Activated T-cell treated with anti-CD3 and anti-CD28 coated beads, Interleukin-2, amount 50 U/mL, for 4 hours (primary cell): Measurements from ENCODE around the gene SLCO3A1. TPM values are rescaled to one million over a fixed set of nuclear protein-coding genes. Genes with fewer than 3 reads are reported as not detected.
"Not testable (repeated sequence)": the region's sequence is repeated elsewhere in the genome, so short reads cannot be mapped to it uniquely, and the experiment has no call there.

Source experiments
- ATAC-seq, 2 donors: fragments of 200-7000 bp; cut with Tn5 transposase; one replicate each; pipeline ENCODE4 v1.10.0; 2021
- DNase-seq: peaks from one replicate; pipeline ENCODE4 v3.0.0-alpha.2; 2020
- H3K27me3 Mint-ChIP-seq: one replicate; pipeline ENCODE4 v1.8.0; 2021; ENCODE audit warnings: low read depth, mixed read lengths
- H3K36me3 Mint-ChIP-seq: one replicate; pipeline ENCODE4 v1.8.0; 2022; ENCODE audit warnings: mixed read lengths; ENCODE audit not compliant: insufficient read depth
- H3K4me1 Mint-ChIP-seq: one replicate; pipeline ENCODE4 v1.8.0; 2021; ENCODE audit warnings: low read depth, mixed read lengths
- H3K4me3 Mint-ChIP-seq: one replicate; pipeline ENCODE4 v1.8.0; 2021; ENCODE audit warnings: mild to moderate bottlenecking, moderate library complexity, mixed read lengths
- H3K9me3 Mint-ChIP-seq: one replicate; pipeline ENCODE4 v1.8.0; 2021; ENCODE audit warnings: mixed read lengths
- total RNA-seq, 3 donors: library from RNA; stranded (reverse); gene quantifications; one replicate each; pipeline ENCODE4 v1.2.1, GENCODE V29; 2021

The SLCO3A1 gene
- total RNA-seq, 3 donors from 2014 or later = 3.6 to 6.1 (median 4.8) TPM

GRCh38 chr15:91950631-91951329, 97.3 kb downstream of the SLCO3A1 start:
- ATAC-seq (no peak), DNase-seq (no peak)
- Mint-ChIP-seq H3K9me3 (no peaks in the 10 kb centered on the region), H3K4me1 (peaks cover 85% of the 10 kb centered on the region), H3K36me3 (no peaks in the 10 kb centered on the region), H3K27me3 (no peaks in the 10 kb centered on the region), H3K4me3 (no peak overlapping the region)

- no peak for DNase-seq
- H3K4me3 Mint-ChIP-seq = no peak overlapping the region
- no peak for ATAC-seq
- peaks cover 74% of the 10 kb centered on the region for H3K4me1 Mint-ChIP-seq
- no peaks in the 10 kb centered on the region for H3K9me3 Mint-ChIP-seq
- no peaks in the 10 kb centered on the region for H3K36me3 Mint-ChIP-seq
- no peaks in the 10 kb centered on the region for H3K27me3 Mint-ChIP-seq
Measured at GRCh38 chr15:91952216-91952615, 98.7 kb downstream of the SLCO3A1 start.

GRCh38 chr15:91953432-91953831, 99.9 kb downstream of the SLCO3A1 start:
- ATAC-seq (no peak), DNase-seq (no peak)
- Mint-ChIP-seq H3K4me1 (peaks cover 64% of the 10 kb centered on the region), H3K36me3 (no peaks in the 10 kb centered on the region), H3K4me3 (no peak overlapping the region), H3K9me3 (no peaks in the 10 kb centered on the region), H3K27me3 (no peaks in the 10 kb centered on the region)

- peaks cover 58% of the 10 kb centered on the region for H3K4me1 Mint-ChIP-seq
- ATAC-seq (no peak), DNase-seq (no peak)
- H3K9me3 Mint-ChIP-seq = no peaks in the 10 kb centered on the region
- peaks cover 1% of the 10 kb centered on the region for H3K36me3 Mint-ChIP-seq
- no peaks in the 10 kb centered on the region for H3K27me3 Mint-ChIP-seq
- no peak overlapping the region for H3K4me3 Mint-ChIP-seq
Measured at GRCh38 chr15:91954292-91954691, 100.8 kb downstream of the SLCO3A1 start.

- Mint-ChIP-seq H3K36me3 (peaks cover 1% of the 10 kb centered on the region), H3K9me3 (no peaks in the 10 kb centered on the region), H3K4me1 (peaks cover 42% of the 10 kb centered on the region), H3K27me3 (no peaks in the 10 kb centered on the region), H3K4me3 (no peak overlapping the region)
- DNase-seq (no peak), ATAC-seq (no peak)
Measured at GRCh38 chr15:91956026-91956723, 102.7 kb downstream of the SLCO3A1 start.

GRCh38 chr15:91961357-91961756, 107.8 kb downstream of the SLCO3A1 start:
- peak; percentile 41 to 72 for ATAC-seq
- no peak for DNase-seq
- Mint-ChIP-seq H3K4me1 (peaks cover 38% of the 10 kb centered on the region), H3K9me3 (no peaks in the 10 kb centered on the region), H3K4me3 (no peak overlapping the region), H3K36me3 (peaks cover 7% of the 10 kb centered on the region), H3K27me3 (no peaks in the 10 kb centered on the region)

- H3K4me1 Mint-ChIP-seq = peaks cover 41% of the 10 kb centered on the region
- DNase-seq, H3K4me3 Mint-ChIP-seq, ATAC-seq, H3K27me3 Mint-ChIP-seq, H3K9me3 Mint-ChIP-seq: not testable (repeated sequence)
- peaks cover 12% of the 10 kb centered on the region for H3K36me3 Mint-ChIP-seq
Measured at GRCh38 chr15:91963747-91964146, 110.2 kb downstream of the SLCO3A1 start.

- Mint-ChIP-seq H3K36me3 (peaks cover 11% of the 10 kb centered on the region), H3K4me1 (peaks cover 46% of the 10 kb centered on the region), H3K9me3 (no peaks in the 10 kb centered on the region), H3K4me3 (no peak overlapping the region), H3K27me3 (no peaks in the 10 kb centered on the region)
- ATAC-seq = no peak
- DNase-seq = no peak
Measured at GRCh38 chr15:91965501-91966193, 112.1 kb downstream of the SLCO3A1 start.

- Mint-ChIP-seq H3K36me3 (peaks cover 11% of the 10 kb centered on the region), H3K4me1 (peaks cover 46% of the 10 kb centered on the region), H3K9me3 (no peaks in the 10 kb centered on the region), H3K4me3 (no peak overlapping the region), H3K27me3 (no peaks in the 10 kb centered on the region)
- no peak for ATAC-seq
- DNase-seq = no peak
Measured at GRCh38 chr15:91966194-91966552, 112.7 kb downstream of the SLCO3A1 start.

GRCh38 chr15:91967935-91968606, 114.6 kb downstream of the SLCO3A1 start:
- H3K4me1 Mint-ChIP-seq = peaks cover 41% of the 10 kb centered on the region
- H3K9me3 Mint-ChIP-seq = no peaks in the 10 kb centered on the region
- ATAC-seq (no peak), DNase-seq (no peak)
- H3K36me3 Mint-ChIP-seq = peaks cover 5% of the 10 kb centered on the region
- H3K4me3 Mint-ChIP-seq = no peak overlapping the region
- H3K27me3 Mint-ChIP-seq = no peaks in the 10 kb centered on the region

- H3K4me3 Mint-ChIP-seq = no peak overlapping the region
- peaks cover 5% of the 10 kb centered on the region for H3K36me3 Mint-ChIP-seq
- H3K4me1 Mint-ChIP-seq = peaks cover 43% of the 10 kb centered on the region
- ATAC-seq = no peak
- DNase-seq = no peak
- H3K27me3 Mint-ChIP-seq = no peaks in the 10 kb centered on the region
- H3K9me3 Mint-ChIP-seq = no peaks in the 10 kb centered on the region
Measured at GRCh38 chr15:91968610-91969009, 115.1 kb downstream of the SLCO3A1 start.

- H3K9me3 Mint-ChIP-seq = no peaks in the 10 kb centered on the region
- DNase-seq (no peak), ATAC-seq (no peak)
- H3K27me3 Mint-ChIP-seq = no peaks in the 10 kb centered on the region
- H3K36me3 Mint-ChIP-seq = peaks cover 5% of the 10 kb centered on the region
- no peak overlapping the region for H3K4me3 Mint-ChIP-seq
- peaks cover 35% of the 10 kb centered on the region for H3K4me1 Mint-ChIP-seq
Measured at GRCh38 chr15:91970142-91970541, 116.6 kb downstream of the SLCO3A1 start.

- Mint-ChIP-seq H3K27me3 (no peaks in the 10 kb centered on the region), H3K9me3 (no peaks in the 10 kb centered on the region), H3K4me1 (peaks cover 29% of the 10 kb centered on the region), H3K4me3 (no peak overlapping the region), H3K36me3 (no peaks in the 10 kb centered on the region)
- ATAC-seq (no peak), DNase-seq (no peak)
Measured at GRCh38 chr15:91973481-91973880, 120.0 kb downstream of the SLCO3A1 start.

GRCh38 chr15:91974321-91974720, 120.8 kb downstream of the SLCO3A1 start:
- DNase-seq (no peak), ATAC-seq (no peak)
- no peaks in the 10 kb centered on the region for H3K27me3 Mint-ChIP-seq
- no peaks in the 10 kb centered on the region for H3K9me3 Mint-ChIP-seq
- H3K4me3 Mint-ChIP-seq = no peak overlapping the region
- H3K36me3 Mint-ChIP-seq = no peaks in the 10 kb centered on the region
- H3K4me1 Mint-ChIP-seq = peaks cover 29% of the 10 kb centered on the region
